ENCODE measurements around the gene HMX1. TPM values are rescaled to one million over a fixed set of nuclear protein-coding genes. Genes with fewer than 3 reads are reported as not detected.

HMX1 gene
- total RNA-seq, 4 donors from 2014 or later = 2.6 TPM; not detected in 3

DNA sequence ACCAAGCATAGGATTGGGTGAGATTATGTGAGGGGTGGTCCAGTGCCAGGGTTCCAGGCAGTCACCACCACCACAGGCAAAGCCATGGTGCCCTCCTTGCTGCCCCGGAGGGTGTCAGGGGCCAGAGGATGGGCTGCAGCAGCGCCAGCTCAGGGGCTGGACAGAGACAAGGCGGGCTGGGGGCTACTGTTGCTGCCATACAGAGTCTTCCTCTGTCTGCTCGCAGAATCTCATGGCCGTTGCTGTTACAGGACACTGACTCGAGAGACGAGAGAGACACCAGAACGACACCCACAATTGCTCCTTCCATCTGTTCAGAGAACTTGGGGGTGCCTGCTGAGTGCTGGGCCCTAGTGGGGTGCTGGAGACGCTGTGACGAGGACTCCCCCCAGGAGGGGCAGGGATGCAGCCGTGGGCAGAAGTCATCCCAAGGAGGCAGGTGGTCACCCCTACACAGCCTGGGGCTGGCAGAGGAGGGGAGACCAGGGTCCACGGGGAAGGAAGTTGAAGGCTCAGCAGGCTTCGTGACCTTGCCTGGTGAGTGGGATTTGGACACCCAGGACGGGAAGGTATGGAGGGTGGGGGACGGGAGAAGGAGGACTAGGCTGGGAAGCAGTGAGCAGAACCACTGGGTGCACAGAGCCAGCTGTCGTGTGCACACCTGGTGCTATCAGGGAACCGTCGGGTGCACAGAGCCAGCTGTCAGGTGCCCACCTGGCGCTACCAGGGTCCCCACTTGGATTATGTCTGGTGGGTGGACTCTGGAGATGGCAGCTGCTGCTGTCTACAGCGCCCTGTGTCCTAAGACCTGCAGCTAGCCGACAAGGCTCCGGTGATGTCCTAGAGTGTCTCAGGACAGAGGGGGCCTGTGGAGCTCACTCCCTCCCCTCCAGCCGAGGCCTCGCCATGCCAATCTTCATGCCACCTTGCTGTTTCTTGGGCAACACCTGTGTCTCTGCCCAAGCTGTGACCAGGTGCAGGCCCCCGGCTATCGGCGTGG is 43.9 kb upstream of the HMX1 start:
- 77 to 88% methylated on average over 17 to 25 of the region's 27 CpGs for WGBS, 2 donors
- H3K27ac ChIP-seq = no peak overlapping the region
- DNase-seq = no peak
- no peak overlapping the region for H3K4me3 ChIP-seq (replicated peaks in 1 of 3)
- intact Hi-C loops (cut with DNase I) = no loop called here
- TF ChIP-seq POLR2A (IDR thresholded peaks at IDR 0.05) = no peak
- TF ChIP-seq, protein P1, sequence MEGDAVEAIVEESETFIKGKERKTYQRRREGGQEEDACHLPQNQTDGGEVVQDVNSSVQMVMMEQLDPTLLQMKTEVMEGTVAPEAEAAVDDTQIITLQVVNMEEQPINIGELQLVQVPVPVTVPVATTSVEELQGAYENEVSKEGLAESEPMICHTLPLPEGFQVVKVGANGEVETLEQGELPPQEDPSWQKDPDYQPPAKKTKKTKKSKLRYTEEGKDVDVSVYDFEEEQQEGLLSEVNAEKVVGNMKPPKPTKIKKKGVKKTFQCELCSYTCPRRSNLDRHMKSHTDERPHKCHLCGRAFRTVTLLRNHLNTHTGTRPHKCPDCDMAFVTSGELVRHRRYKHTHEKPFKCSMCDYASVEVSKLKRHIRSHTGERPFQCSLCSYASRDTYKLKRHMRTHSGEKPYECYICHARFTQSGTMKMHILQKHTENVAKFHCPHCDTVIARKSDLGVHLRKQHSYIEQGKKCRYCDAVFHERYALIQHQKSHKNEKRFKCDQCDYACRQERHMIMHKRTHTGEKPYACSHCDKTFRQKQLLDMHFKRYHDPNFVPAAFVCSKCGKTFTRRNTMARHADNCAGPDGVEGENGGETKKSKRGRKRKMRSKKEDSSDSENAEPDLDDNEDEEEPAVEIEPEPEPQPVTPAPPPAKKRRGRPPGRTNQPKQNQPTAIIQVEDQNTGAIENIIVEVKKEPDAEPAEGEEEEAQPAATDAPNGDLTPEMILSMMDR (IDR thresholded peaks at IDR 0.05) = no peak
- no peaks in the 10 kb centered on the region for H3K27me3 ChIP-seq
- H3K4me1 ChIP-seq = no peaks in the 10 kb centered on the region
- no peaks in the 10 kb centered on the region for H3K36me3 ChIP-seq
- no peaks in the 10 kb centered on the region for H3K9me3 ChIP-seq

DNA sequence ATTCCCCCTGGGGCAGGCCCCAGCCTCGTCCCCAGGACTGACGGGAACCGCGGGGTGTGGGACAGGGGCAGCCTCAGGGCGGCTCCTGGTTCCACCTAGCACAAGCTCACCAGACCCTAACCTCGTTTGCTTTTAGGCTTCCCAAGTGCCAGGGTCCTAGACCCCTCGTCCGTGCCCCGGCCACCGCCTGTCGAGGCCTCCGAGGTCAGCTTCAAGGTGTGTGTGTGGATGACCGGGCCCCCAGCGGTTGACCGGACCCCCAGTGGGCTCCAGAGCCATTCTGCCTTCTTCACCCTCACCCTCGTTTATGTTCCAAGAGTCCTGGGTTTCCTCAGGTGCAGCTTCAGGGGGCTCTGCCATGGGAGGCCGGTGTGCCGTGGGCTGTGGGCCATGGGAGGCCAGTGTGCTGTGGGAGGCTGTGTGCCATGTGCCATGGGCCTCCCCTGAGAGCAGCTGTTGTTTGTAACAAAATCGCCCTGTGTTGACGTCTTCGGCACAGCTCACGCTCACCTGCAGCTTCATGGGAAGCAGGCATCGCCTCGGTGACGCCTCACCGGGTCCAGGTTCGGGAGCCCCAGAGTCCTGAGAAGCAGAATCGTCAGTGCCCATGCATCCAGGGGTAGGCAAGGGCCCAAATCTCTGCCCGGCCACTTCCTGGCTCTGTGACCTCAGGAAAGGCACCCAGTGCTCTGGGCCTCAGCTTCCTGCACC is 43.0 kb upstream of the HMX1 start:
- H3K4me1 ChIP-seq = no peaks in the 10 kb centered on the region
- TF ChIP-seq, protein P1 (IDR thresholded peaks at IDR 0.05) = no peak
- TF ChIP-seq POLR2A (IDR thresholded peaks at IDR 0.05) = no peak
- DNase-seq = no peak
- no peaks in the 10 kb centered on the region for H3K36me3 ChIP-seq
- no peak overlapping the region for H3K27ac ChIP-seq
- H3K27me3 ChIP-seq = no peaks in the 10 kb centered on the region
- no peak overlapping the region for H3K4me3 ChIP-seq (replicated peaks in 1 of 3)
- intact Hi-C loops (cut with DNase I) = no loop called here
- 77 to 86% methylated on average over 18 to 19 of the region's 29 CpGs for WGBS, 2 donors
- no peaks in the 10 kb centered on the region for H3K9me3 ChIP-seq

DNA sequence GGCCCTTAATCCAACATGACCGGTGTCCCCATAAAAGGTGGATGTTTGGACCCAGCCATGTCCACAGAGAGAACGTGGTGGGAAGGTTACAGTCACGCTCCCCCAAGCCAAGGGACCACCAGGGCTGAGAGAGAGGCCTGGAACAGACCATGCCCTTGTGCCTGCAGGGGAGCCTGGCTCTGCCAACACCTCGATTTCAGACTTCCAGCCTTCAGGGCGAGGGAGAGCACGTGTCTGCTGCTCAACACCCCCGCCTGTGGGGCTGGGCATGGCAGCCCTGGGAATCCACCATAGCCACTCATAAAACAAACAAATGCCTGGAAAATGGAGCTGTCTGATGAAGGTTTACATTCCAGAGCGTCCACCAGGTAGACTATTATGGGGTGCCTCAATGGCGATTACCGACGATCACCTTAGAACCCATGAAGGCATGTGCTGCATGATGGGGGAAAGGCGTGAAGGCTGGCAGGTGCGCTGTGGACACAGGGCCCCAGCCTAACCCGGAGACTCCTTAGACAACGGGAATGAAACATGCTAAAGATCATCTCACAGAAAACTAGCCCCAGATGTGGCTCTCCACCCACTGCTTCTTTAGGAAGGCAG is 42.3 kb upstream of the HMX1 start:
- H3K4me3 ChIP-seq (replicated peaks in 1 of 3) = no peak overlapping the region
- H3K27ac ChIP-seq = no peak overlapping the region
- H3K4me1 ChIP-seq = no peaks in the 10 kb centered on the region
- DNase-seq = no peak
- WGBS, 2 donors = 76 to 81% methylated on average over 13 to 15 of the region's 15 CpGs
- no peaks in the 10 kb centered on the region for H3K27me3 ChIP-seq
- no peaks in the 10 kb centered on the region for H3K36me3 ChIP-seq
- no peak for TF ChIP-seq POLR2A (IDR thresholded peaks at IDR 0.05)
- TF ChIP-seq, protein P1 (IDR thresholded peaks at IDR 0.05) = no peak
- H3K9me3 ChIP-seq = no peaks in the 10 kb centered on the region
- intact Hi-C loops (cut with DNase I) = no loop called here

DNA sequence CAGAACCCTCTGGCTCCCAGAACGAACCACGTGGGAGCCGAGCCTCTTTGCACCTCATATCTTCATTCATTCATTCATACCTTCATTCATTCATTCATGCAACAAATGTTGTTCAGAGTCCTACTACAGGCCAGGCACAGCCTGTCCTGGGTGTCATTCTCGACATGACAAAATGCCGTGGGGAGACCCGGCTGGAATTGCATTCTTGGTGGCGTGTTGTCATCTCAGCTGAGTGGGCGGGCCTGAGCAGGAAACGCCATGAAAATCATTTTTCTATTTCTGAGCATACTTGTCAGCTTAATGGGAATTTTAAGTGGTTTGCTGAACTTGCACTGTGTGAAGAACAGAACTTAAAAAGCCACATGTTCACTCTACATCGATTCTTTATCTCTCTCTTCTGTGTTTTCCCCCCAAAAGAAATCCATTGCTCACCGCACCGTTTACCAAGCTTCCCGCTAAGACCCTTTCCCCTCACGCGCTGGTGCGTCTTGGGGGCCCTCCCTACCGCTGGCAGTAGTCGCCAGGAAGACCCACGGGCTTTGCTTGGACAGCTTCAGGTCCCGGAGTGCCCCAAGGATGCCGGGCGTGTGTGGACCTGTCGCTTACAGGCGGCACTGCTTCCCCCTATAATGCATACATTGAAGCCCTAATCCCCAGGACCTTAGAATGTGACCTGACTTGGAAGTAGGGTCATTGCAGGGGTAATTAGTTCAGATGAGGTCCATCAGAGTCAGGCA is 41.6 kb upstream of the HMX1 start:
- DNase-seq = no peak
- no peaks in the 10 kb centered on the region for H3K27me3 ChIP-seq
- 62 to 78% methylated on average over 21 to 24 of the region's 24 CpGs for WGBS, 2 donors
- no peak overlapping the region for H3K4me3 ChIP-seq (replicated peaks in 1 of 3)
- intact Hi-C loops (cut with DNase I) = no loop called here
- no peaks in the 10 kb centered on the region for H3K9me3 ChIP-seq
- H3K36me3 ChIP-seq = no peaks in the 10 kb centered on the region
- H3K27ac ChIP-seq = no peak overlapping the region
- TF ChIP-seq, protein P1 (IDR thresholded peaks at IDR 0.05) = no peak
- TF ChIP-seq POLR2A (IDR thresholded peaks at IDR 0.05) = no peak
- no peaks in the 10 kb centered on the region for H3K4me1 ChIP-seq

All from thyroid gland (tissue), 4 donors.